Fibroblast of the aortic adventitia (primary cell): ENCODE data around the gene CLEC11A. TPM values are rescaled to one million over a fixed set of nuclear protein-coding genes. Genes with fewer than 3 reads are reported as not detected.

Experiments
- DNase-seq: peaks from one replicate; pipeline ENCODE4 v3.0.0-alpha.2; 2010; ENCODE audit warnings: low read depth
- H3K4me3 ChIP-seq: 2 replicates; pipeline ENCODE4 v1.5.1; 2011; ENCODE audit warnings: low read depth, mild to moderate bottlenecking, control low read depth, low read length, moderate library complexity
- CTCF ChIP-seq: IDR thresholded peaks from 2 replicates; pipeline ENCODE4 v1.5.1; 2011; ENCODE audit warnings: mild to moderate bottlenecking, low read length, control low read depth, inconsistent platforms; ENCODE audit not compliant: insufficient read depth
- total RNA-seq: library from RNA; depleted of rRNA; stranded (reverse); fragments of >200 nt; gene quantifications from 2 replicates; pipeline ENCODE4 v1.2.3, GENCODE V29; 2012; ENCODE audit warnings: low replicate concordance

CLEC11A gene, protein sequence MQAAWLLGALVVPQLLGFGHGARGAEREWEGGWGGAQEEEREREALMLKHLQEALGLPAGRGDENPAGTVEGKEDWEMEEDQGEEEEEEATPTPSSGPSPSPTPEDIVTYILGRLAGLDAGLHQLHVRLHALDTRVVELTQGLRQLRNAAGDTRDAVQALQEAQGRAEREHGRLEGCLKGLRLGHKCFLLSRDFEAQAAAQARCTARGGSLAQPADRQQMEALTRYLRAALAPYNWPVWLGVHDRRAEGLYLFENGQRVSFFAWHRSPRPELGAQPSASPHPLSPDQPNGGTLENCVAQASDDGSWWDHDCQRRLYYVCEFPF
- total RNA-seq = 21.8 and 71.8 TPM in 2 replicates

DNA sequence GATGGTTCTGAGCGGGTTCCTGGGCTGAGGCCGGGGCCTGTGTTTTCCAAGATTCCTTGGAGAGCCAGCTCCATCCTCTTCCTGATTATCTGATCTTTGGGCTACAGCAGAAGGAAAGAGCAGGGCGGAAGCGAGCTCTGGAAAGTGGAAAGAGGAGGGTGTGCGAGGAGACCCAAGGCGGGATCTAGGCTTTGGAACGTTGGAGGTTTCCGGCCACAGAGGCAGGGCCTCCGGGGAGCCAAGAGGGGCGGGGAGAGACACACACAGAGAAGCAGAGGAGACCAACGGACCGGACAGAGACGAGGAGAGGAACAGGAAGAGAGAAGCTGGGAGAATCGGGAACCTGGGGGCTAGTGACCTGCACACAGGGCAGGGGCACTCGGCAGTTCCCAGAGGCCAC lies at the start of gene CLEC11A:
Gene CLEC11A, plus strand, starts transcription at position 296 of the 400 bp plus-strand sequence. CDS start 162 bp downstream, outside the sequence.
- DNase-seq = peak; percentile 79
- no peak for TF ChIP-seq CTCF
- peak within 1 kb of the TSS; percentile 90 for H3K4me3 ChIP-seq

- no peak for TF ChIP-seq CTCF
- no peak for DNase-seq
These were observed 46.5 kb upstream of the CLEC11A start for GRCh38 chr19:50676625-50677197.

GRCh38 chr19:50677636-50678035 lies 45.5 kb upstream of the CLEC11A start:
- no peak for DNase-seq
- no peak overlapping the region for H3K4me3 ChIP-seq

More at GRCh38 chr19:50676625-50677197, 46.5 kb upstream of the CLEC11A start:
- no peak overlapping the region for H3K4me3 ChIP-seq

DNA sequence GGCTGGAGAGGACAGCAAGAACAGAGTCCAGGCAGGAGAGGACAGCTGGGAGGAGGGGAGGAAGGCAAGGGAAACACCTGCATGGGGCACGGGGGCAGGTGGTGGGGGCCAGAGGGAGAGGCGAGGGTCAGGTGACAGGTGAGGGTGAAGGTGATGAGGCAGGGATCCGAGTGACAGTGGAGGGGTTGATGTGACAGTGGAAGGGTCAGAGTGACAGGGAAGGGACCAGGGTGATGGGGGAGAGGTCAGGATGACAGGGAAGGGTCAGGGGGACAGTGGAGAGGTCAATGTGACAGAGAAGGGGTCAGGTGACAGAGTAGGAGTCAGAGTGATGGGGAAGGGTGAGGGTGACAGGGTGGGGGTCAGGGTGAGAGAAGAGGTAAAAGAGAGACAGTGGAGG lies 44.8 kb upstream of the CLEC11A start:
- no peak for TF ChIP-seq CTCF
- DNase-seq = no peak
- no peak overlapping the region for H3K4me3 ChIP-seq

More at GRCh38 chr19:50677636-50678035, 45.5 kb upstream of the CLEC11A start:
- no peak for TF ChIP-seq CTCF

DNA sequence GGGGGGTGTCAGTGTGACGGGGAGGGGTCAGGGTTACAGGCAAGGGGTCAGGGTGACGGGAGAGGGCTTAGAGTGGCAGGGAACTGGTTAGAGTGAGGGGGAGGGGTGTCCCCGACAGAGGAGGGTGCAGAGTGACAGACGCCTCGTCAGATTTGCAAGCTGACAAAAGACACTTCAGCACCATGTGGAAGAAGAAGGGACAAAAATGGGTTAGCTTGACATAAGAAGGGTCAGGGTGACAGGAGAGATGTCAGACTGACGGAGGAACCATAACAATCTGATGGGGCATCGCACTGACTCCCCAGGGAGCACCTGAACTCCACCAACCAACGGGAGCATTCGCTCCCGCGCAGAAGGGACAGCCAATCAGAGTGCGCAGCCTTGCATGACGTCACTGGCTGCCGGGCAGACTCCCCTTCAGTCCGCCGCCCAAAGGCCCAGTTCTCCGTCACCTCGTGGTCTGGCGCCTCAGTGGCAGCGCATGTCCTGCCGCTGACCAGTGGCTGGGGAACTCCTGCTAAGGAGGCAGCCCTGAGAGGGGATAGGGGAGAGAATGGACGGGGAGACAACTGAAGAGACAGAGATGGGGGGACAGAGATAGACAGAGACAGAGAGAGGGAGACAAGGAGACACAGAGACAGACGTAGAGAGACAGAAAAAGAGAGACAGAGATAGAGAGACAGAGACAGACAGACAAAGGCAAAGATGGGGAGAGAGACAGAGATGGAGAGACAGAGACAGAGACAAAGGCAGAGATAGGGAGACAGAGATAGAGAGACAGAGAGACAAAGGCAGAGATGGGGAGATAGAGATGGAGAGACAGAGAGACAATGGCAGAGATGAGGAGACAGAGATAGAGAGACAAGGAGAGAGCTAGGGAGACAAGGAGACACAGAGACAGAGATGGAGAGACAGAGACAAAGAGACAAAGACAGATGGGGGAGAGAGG lies 43.7 kb upstream of the CLEC11A start:
- peak; percentile 60 for DNase-seq
- no peak for TF ChIP-seq CTCF
- H3K4me3 ChIP-seq = no peak overlapping the region

DNA sequence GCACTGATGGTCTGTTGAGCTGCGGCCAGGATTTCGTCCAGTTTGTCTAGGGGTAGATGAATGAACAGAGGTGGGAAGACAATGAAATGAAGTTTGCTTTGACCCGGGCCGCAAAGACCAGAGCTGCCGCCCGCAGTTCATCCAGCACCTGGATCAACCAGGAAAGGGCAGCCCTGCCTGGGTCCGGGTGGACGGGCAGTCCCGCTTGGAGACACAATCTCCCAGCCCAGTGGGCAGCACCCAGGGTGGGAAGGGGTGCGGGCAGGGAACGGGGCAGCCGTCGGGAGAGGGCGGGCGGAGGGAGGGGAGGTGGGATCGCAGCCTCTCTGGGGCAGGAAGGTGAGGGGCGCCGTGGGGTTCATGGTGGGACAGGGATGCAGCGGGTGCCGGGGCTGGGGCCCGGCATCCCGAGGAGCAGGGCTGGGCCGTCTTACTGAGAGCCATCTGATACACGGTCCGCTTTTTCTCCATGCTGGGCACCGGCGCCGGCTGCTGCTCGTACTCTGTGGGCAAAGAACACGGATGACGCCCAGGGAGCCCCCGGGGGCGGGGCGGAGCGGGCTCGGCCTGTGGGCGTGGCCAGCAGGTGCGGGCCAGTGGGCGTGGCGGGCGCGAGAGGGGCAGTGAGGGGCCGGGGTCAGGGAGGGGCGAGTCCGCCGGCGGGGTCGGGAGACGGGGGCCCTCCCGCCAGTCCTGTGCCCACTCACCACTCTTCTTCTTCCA lies 36.7 kb upstream of the CLEC11A start:
- no peak for DNase-seq
- H3K4me3 ChIP-seq = no peak overlapping the region
- no peak for TF ChIP-seq CTCF
